RWPE2 (cell line): ENCODE data around the gene CBR3.
"Not testable (repeated sequence)": the region's sequence is repeated elsewhere in the genome, so short reads cannot be mapped to it uniquely, and the experiment has no call there.

ENCODE experiments used
- ATAC-seq: fragments of 200-7000 bp; cut with Tn5 transposase; 3 replicates; pipeline ENCODE4 v1.9.1; 2021; ENCODE audit warnings: low read depth
- DNase-seq: peaks from one replicate; pipeline ENCODE4 v3.0.0-alpha.2; 2020; ENCODE audit warnings: low spot score
- H3K27ac ChIP-seq: fragments of 450-650 bp; 2 replicates; pipeline ENCODE4 v1.5.1; 2017; ENCODE audit warnings: mild to moderate bottlenecking; ENCODE audit not compliant: poor library complexity, severe bottlenecking
- H3K27me3 ChIP-seq: fragments of 250-450 bp; sonication (Bioruptor Pico); 2 replicates; pipeline ENCODE4 v1.5.1; 2021; ENCODE audit warnings: mild to moderate bottlenecking, moderate library complexity; ENCODE audit not compliant: insufficient read depth, poor library complexity, severe bottlenecking
- H3K36me3 ChIP-seq: fragments of 250-450 bp; sonication (Bioruptor Pico); 2 replicates; pipeline ENCODE4 v1.5.1; 2020; ENCODE audit warnings: low read depth, mild to moderate bottlenecking, moderate library complexity
- H3K4me1 ChIP-seq: fragments of 250-450 bp; sonication (Bioruptor Pico); 2 replicates; pipeline ENCODE4 v1.5.1; 2021; ENCODE audit warnings: mild to moderate bottlenecking, moderate library complexity; ENCODE audit not compliant: insufficient read depth, poor library complexity, severe bottlenecking
- H3K4me3 ChIP-seq: fragments of 250-450 bp; sonication (Bioruptor Pico); 2 replicates; pipeline ENCODE4 v1.5.1; 2021; ENCODE audit warnings: mild to moderate bottlenecking, moderate library complexity; ENCODE audit not compliant: severe bottlenecking
- H3K9me3 ChIP-seq: fragments of 250-450 bp; sonication (Bioruptor Pico); 2 replicates; pipeline ENCODE4 v1.5.1; 2021; ENCODE audit warnings: mild to moderate bottlenecking, moderate library complexity; ENCODE audit not compliant: severe bottlenecking
- CTCF ChIP-seq: fragments of 450-650 bp; IDR thresholded peaks from one replicate; pipeline ENCODE4 v1.5.1; 2017; ENCODE audit warnings: mild to moderate bottlenecking, moderate library complexity; ENCODE audit not compliant: poor library complexity, severe bottlenecking

CBR3 gene

GRCh38 chr21:36096398-36097290 lies 38.2 kb upstream of the CBR3 start:
- TF ChIP-seq CTCF, result no peak
- H3K36me3 ChIP-seq, result no peaks in the 10 kb centered on the region
- DNase-seq (no peak), ATAC-seq (no peak)
- H3K4me1 ChIP-seq, result no peaks in the 10 kb centered on the region
- no peak overlapping the region for H3K27ac ChIP-seq
- no peaks in the 10 kb centered on the region for H3K27me3 ChIP-seq
- no peak overlapping the region for H3K4me3 ChIP-seq
- H3K9me3 ChIP-seq, result no peaks in the 10 kb centered on the region

- no peaks in the 10 kb centered on the region for H3K36me3 ChIP-seq
- H3K27me3 ChIP-seq, result no peaks in the 10 kb centered on the region
- peak; percentile 17; the same call in 1 of the 3 replicates for ATAC-seq
- no peak overlapping the region for H3K27ac ChIP-seq
- no peaks in the 10 kb centered on the region for H3K9me3 ChIP-seq
- DNase-seq, result no peak
- no peak for TF ChIP-seq CTCF
- H3K4me1 ChIP-seq, result no peaks in the 10 kb centered on the region
- H3K4me3 ChIP-seq, result no peak overlapping the region
These were observed 37.3 kb upstream of the CBR3 start for GRCh38 chr21:36097427-36098181.

- H3K4me3 ChIP-seq, result no peak overlapping the region
- H3K36me3 ChIP-seq, result no peaks in the 10 kb centered on the region
- DNase-seq (no peak), ATAC-seq (no peak)
- no peak for TF ChIP-seq CTCF
- no peaks in the 10 kb centered on the region for H3K27me3 ChIP-seq
- no peaks in the 10 kb centered on the region for H3K9me3 ChIP-seq
- no peak overlapping the region for H3K27ac ChIP-seq
- H3K4me1 ChIP-seq, result no peaks in the 10 kb centered on the region
These were observed 36.7 kb upstream of the CBR3 start for GRCh38 chr21:36098182-36098532.

GRCh38 chr21:36099000-36099399 lies 35.9 kb upstream of the CBR3 start:
- ATAC-seq, result no peak
- Histone ChIP-seq H3K36me3 (no peaks in the 10 kb centered on the region), H3K27me3 (no peaks in the 10 kb centered on the region), H3K27ac (no peak overlapping the region), H3K4me3 (no peak overlapping the region), H3K9me3 (no peaks in the 10 kb centered on the region), H3K4me1 (no peaks in the 10 kb centered on the region)
- no peak for DNase-seq
- no peak for TF ChIP-seq CTCF

- not testable (repeated sequence) for ATAC-seq, H3K4me1 ChIP-seq, H3K27ac ChIP-seq, H3K36me3 ChIP-seq, H3K9me3 ChIP-seq, H3K27me3 ChIP-seq, DNase-seq, H3K4me3 ChIP-seq
These were observed 35.1 kb upstream of the CBR3 start for GRCh38 chr21:36099695-36100211.
